Stimulated activated CD4-positive, alpha-beta T cell treated with anti-CD3 and anti-CD28 coated beads, Interleukin-2, amount 100 ng/mL, for 24 hours (primary cell): Measurements from ENCODE around the gene AP3B1.
"Not testable (repeated sequence)": the region's sequence is repeated elsewhere in the genome, so short reads cannot be mapped to it uniquely, and the experiment has no call there.

Experiments used
- DNase-seq, 2 donors: peaks; one replicate each; pipeline ENCODE4 v3.0.0-alpha.2; 2020

Gene AP3B1

GRCh38 chr5:78237911-78238310 lies 56.6 kb downstream of the AP3B1 start:
- DNase-seq = no peak

- DNase-seq = no peak
These were observed 58.5 kb downstream of the AP3B1 start for GRCh38 chr5:78236046-78236445.

- no peak for DNase-seq
These were observed 59.2 kb downstream of the AP3B1 start for GRCh38 chr5:78235289-78235688.

GRCh38 chr5:78234804-78235203 lies 59.7 kb downstream of the AP3B1 start:
- DNase-seq = no peak

- DNase-seq = no peak
These were observed 62.3 kb downstream of the AP3B1 start for GRCh38 chr5:78232163-78232562.

- DNase-seq = no peak
These were observed 70.1 kb downstream of the AP3B1 start for GRCh38 chr5:78224358-78224757.

- no peak for DNase-seq
These were observed 72.5 kb downstream of the AP3B1 start for GRCh38 chr5:78221964-78222451.

GRCh38 chr5:78221467-78221866 lies 73.0 kb downstream of the AP3B1 start:
- no peak for DNase-seq

GRCh38 chr5:78215972-78216371 lies 78.5 kb downstream of the AP3B1 start:
- DNase-seq = no peak

GRCh38 chr5:78215565-78215964 lies 78.9 kb downstream of the AP3B1 start:
- DNase-seq = no peak

GRCh38 chr5:78213799-78214198 lies 80.7 kb downstream of the AP3B1 start:
- no peak for DNase-seq

- DNase-seq = no peak
These were observed 83.4 kb downstream of the AP3B1 start for GRCh38 chr5:78211052-78211451.

- DNase-seq = no peak
These were observed 90.3 kb downstream of the AP3B1 start for GRCh38 chr5:78204241-78204640.

GRCh38 chr5:78203815-78204214 lies 90.7 kb downstream of the AP3B1 start:
- DNase-seq = no peak

- DNase-seq = no peak
These were observed 104.1 kb downstream of the AP3B1 start for GRCh38 chr5:78190402-78190801.

GRCh38 chr5:78188681-78189080 lies 105.8 kb downstream of the AP3B1 start:
- DNase-seq = not testable (repeated sequence)

- DNase-seq = no peak
These were observed 107.3 kb downstream of the AP3B1 start for GRCh38 chr5:78187172-78187571.

GRCh38 chr5:78182838-78183237 lies 111.7 kb downstream of the AP3B1 start:
- DNase-seq = peak in 1 of 2 donors; percentile 14

- no peak for DNase-seq
These were observed 116.1 kb downstream of the AP3B1 start for GRCh38 chr5:78178356-78178755.

GRCh38 chr5:78170335-78170734 lies 124.2 kb downstream of the AP3B1 start:
- not testable (repeated sequence) for DNase-seq

GRCh38 chr5:78162253-78162862 lies 132.1 kb downstream of the AP3B1 start:
- DNase-seq = no peak

GRCh38 chr5:78157001-78157400 lies 137.5 kb downstream of the AP3B1 start:
- DNase-seq = no peak

GRCh38 chr5:78151594-78152271 lies 142.8 kb downstream of the AP3B1 start:
- no peak for DNase-seq

- no peak for DNase-seq
These were observed 157.2 kb downstream of the AP3B1 start for GRCh38 chr5:78137290-78137689.

GRCh38 chr5:78133423-78133822 lies 161.1 kb downstream of the AP3B1 start:
- no peak for DNase-seq
